ENCODE measurements around the gene C12orf43. TPM values are rescaled to one million over a fixed set of nuclear protein-coding genes. Genes with fewer than 3 reads are reported as not detected.
"Not testable (repeated sequence)": the region's sequence is repeated elsewhere in the genome, so short reads cannot be mapped to it uniquely, and the experiment has no call there.

The C12orf43 gene
- total RNA-seq (13.1 TPM), polyA plus RNA-seq (16.4 TPM)

GRCh38 chr12:121015825-121016766, at the start of gene C12orf43:
TSS of gene C12orf43 (minus strand) at chr12:121016487. CDS start at chr12:121016474, 13 bp downstream.
- no peak within 1 kb of the TSS for H3K27ac ChIP-seq (ENCODE audit: low read depth)
- 1% methylated on average over 34 of the region's 34 CpGs for WGBS
- H3K4me1 ChIP-seq (ENCODE audit: insufficient read depth): no peaks in the 10 kb centered on the region
- DNase-seq (ENCODE audit: extremely low spot score): peak; percentile 91
- H3K36me3 ChIP-seq (ENCODE audit: insufficient read depth): no peaks in the 10 kb centered on the region
- H3K4me3 ChIP-seq (ENCODE audit: low read depth, low read length): peak within 1 kb of the TSS; percentile 71

- Histone ChIP-seq H3K4me1 (ENCODE audit: insufficient read depth) (no peaks in the 10 kb centered on the region), H3K36me3 (ENCODE audit: insufficient read depth) (no peaks in the 10 kb centered on the region), H3K4me3 (ENCODE audit: low read depth, low read length) (no peak overlapping the region), H3K27ac (ENCODE audit: low read depth) (no peak overlapping the region)
- WGBS: 62% methylated on average over 2 of the region's 2 CpGs
- no peak for DNase-seq (ENCODE audit: extremely low spot score)
Observed at GRCh38 chr12:121065345-121065744, 49.1 kb upstream of the C12orf43 start.

GRCh38 chr12:121064586-121064985, 48.3 kb upstream of the C12orf43 start:
- H3K27ac ChIP-seq (ENCODE audit: low read depth); H3K4me1 ChIP-seq (ENCODE audit: insufficient read depth); H3K4me3 ChIP-seq (ENCODE audit: low read depth, low read length); DNase-seq (ENCODE audit: extremely low spot score); H3K36me3 ChIP-seq (ENCODE audit: insufficient read depth): not testable (repeated sequence)
- 93% methylated on average over 12 of the region's 12 CpGs for WGBS

- Histone ChIP-seq H3K4me3 (ENCODE audit: low read depth, low read length) (no peak overlapping the region), H3K4me1 (ENCODE audit: insufficient read depth) (no peaks in the 10 kb centered on the region), H3K27ac (ENCODE audit: low read depth) (no peak overlapping the region), H3K36me3 (ENCODE audit: insufficient read depth) (no peaks in the 10 kb centered on the region)
- WGBS: 81% methylated on average over 1 of the region's 1 CpG
- DNase-seq (ENCODE audit: extremely low spot score): no peak
Observed at GRCh38 chr12:121064116-121064515, 47.8 kb upstream of the C12orf43 start.

- H3K27ac ChIP-seq (ENCODE audit: low read depth): no peak overlapping the region
- WGBS: 87% methylated on average over 11 of the region's 11 CpGs
- H3K4me3 ChIP-seq (ENCODE audit: low read depth, low read length): no peak overlapping the region
- H3K4me1 ChIP-seq (ENCODE audit: insufficient read depth): no peaks in the 10 kb centered on the region
- DNase-seq (ENCODE audit: extremely low spot score): no peak
- no peaks in the 10 kb centered on the region for H3K36me3 ChIP-seq (ENCODE audit: insufficient read depth)
Observed at GRCh38 chr12:121062391-121063045, 46.2 kb upstream of the C12orf43 start.

GRCh38 chr12:121061831-121062230, 45.5 kb upstream of the C12orf43 start:
- Histone ChIP-seq H3K27ac (ENCODE audit: low read depth) (no peak overlapping the region), H3K36me3 (ENCODE audit: insufficient read depth) (no peaks in the 10 kb centered on the region), H3K4me3 (ENCODE audit: low read depth, low read length) (no peak overlapping the region), H3K4me1 (ENCODE audit: insufficient read depth) (no peaks in the 10 kb centered on the region)
- 57% methylated on average over 2 of the region's 2 CpGs for WGBS
- no peak for DNase-seq (ENCODE audit: extremely low spot score)

- H3K27ac ChIP-seq (ENCODE audit: low read depth): peak overlapping the region; percentile 26
- H3K36me3 ChIP-seq (ENCODE audit: insufficient read depth): no peaks in the 10 kb centered on the region
- no peak for DNase-seq (ENCODE audit: extremely low spot score)
- peak overlapping the region; percentile 8 for H3K4me3 ChIP-seq (ENCODE audit: low read depth, low read length)
- H3K4me1 ChIP-seq (ENCODE audit: insufficient read depth): no peaks in the 10 kb centered on the region
- WGBS: 45% methylated on average over 16 of the region's 16 CpGs
Observed at GRCh38 chr12:121060149-121061001, 44.1 kb upstream of the C12orf43 start.

GRCh38 chr12:121059031-121059898, 43.0 kb upstream of the C12orf43 start:
- no peak overlapping the region for H3K27ac ChIP-seq (ENCODE audit: low read depth)
- H3K4me3 ChIP-seq (ENCODE audit: low read depth, low read length): no peak overlapping the region
- no peak for DNase-seq (ENCODE audit: extremely low spot score)

GRCh38 chr12:121057794-121058193, 41.5 kb upstream of the C12orf43 start:
- 70% methylated on average over 9 of the region's 9 CpGs for WGBS
- no peak for DNase-seq (ENCODE audit: extremely low spot score)

More at GRCh38 chr12:121059031-121059898, 43.0 kb upstream of the C12orf43 start:
- Histone ChIP-seq H3K36me3 (ENCODE audit: insufficient read depth) (no peaks in the 10 kb centered on the region), H3K4me1 (ENCODE audit: insufficient read depth) (no peaks in the 10 kb centered on the region)
- WGBS: 86% methylated on average over 10 of the region's 10 CpGs

GRCh38 chr12:121053706-121054105, 37.4 kb upstream of the C12orf43 start:
- 91% methylated on average over 11 of the region's 11 CpGs for WGBS
- H3K36me3 ChIP-seq (ENCODE audit: insufficient read depth): no peaks in the 10 kb centered on the region
- H3K4me1 ChIP-seq (ENCODE audit: insufficient read depth): no peaks in the 10 kb centered on the region
- no peak overlapping the region for H3K27ac ChIP-seq (ENCODE audit: low read depth)
- H3K4me3 ChIP-seq (ENCODE audit: low read depth, low read length): no peak overlapping the region
- no peak for DNase-seq (ENCODE audit: extremely low spot score)

More at GRCh38 chr12:121057794-121058193, 41.5 kb upstream of the C12orf43 start:
- H3K36me3 ChIP-seq (ENCODE audit: insufficient read depth): no peaks in the 10 kb centered on the region
- no peaks in the 10 kb centered on the region for H3K4me1 ChIP-seq (ENCODE audit: insufficient read depth)
- no peak overlapping the region for H3K4me3 ChIP-seq (ENCODE audit: low read depth, low read length)
- H3K27ac ChIP-seq (ENCODE audit: low read depth): no peak overlapping the region

- no peak overlapping the region for H3K27ac ChIP-seq (ENCODE audit: low read depth)
- DNase-seq (ENCODE audit: extremely low spot score): no peak
- no peak overlapping the region for H3K4me3 ChIP-seq (ENCODE audit: low read depth, low read length)
- WGBS: 73% methylated on average over 2 of the region's 2 CpGs
- no peaks in the 10 kb centered on the region for H3K4me1 ChIP-seq (ENCODE audit: insufficient read depth)
- no peaks in the 10 kb centered on the region for H3K36me3 ChIP-seq (ENCODE audit: insufficient read depth)
Observed at GRCh38 chr12:121050725-121051124, 34.4 kb upstream of the C12orf43 start.

- Histone ChIP-seq H3K4me3 (ENCODE audit: low read depth, low read length) (no peak overlapping the region), H3K27ac (ENCODE audit: low read depth) (no peak overlapping the region), H3K4me1 (ENCODE audit: insufficient read depth) (no peaks in the 10 kb centered on the region), H3K36me3 (ENCODE audit: insufficient read depth) (no peaks in the 10 kb centered on the region)
- WGBS: 60% methylated on average over 7 of the region's 7 CpGs
- no peak for DNase-seq (ENCODE audit: extremely low spot score)
Observed at GRCh38 chr12:121048442-121048841, 32.2 kb upstream of the C12orf43 start.

Measured in urinary bladder (tissue), 4 donors.